Muscle of back (tissue), 11 donors: ENCODE measurements around the gene LSAMP. TPM values are rescaled to one million over a fixed set of nuclear protein-coding genes. Genes with fewer than 3 reads are reported as not detected.
A peak's percentile ranks its signal among the peaks of the same experiment; 100 is the strongest.
"Not testable (repeated sequence)": the region's sequence is repeated elsewhere in the genome, so short reads cannot be mapped to it uniquely, and the experiment has no call there.

Experiments used
- DNase-seq, 3 donors: peaks; one replicate each; pipeline versions ENCODE4 v3.0.0 to v3.0.0-alpha.2; 2013
- polyA plus RNA-seq, 10 donors: library from polyadenylated mRNA; unstranded; fragments of 120-200 nt; gene quantifications; one replicate each; pipeline ENCODE4 v1.2.1, GENCODE V29; 2013; ENCODE audit not compliant: insufficient read length in 10 of 10

LSAMP gene
- polyA plus RNA-seq, 10 donors: 6.6 to 18.1 (median 10.3) TPM

DNA sequence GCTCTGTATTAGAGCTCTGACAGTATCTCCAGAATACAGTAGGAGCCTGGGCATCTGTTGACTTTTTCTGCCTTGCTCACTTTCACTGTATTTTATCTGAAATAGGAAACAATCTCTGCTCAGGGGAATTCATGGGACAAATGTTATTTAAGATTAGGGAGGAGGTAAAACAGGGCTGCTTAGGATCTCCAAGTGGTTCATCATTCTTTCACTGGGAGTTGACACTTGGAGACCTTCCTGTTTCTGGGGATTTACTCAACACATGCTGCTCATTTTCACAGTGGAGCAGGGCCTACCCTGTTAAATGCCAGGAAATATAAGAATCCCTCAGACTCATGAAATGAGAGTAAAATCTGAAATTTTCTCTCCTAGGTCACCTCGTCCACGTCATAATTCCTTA, 636.5 kb downstream of the LSAMP start:
- no peak for DNase-seq

DNA sequence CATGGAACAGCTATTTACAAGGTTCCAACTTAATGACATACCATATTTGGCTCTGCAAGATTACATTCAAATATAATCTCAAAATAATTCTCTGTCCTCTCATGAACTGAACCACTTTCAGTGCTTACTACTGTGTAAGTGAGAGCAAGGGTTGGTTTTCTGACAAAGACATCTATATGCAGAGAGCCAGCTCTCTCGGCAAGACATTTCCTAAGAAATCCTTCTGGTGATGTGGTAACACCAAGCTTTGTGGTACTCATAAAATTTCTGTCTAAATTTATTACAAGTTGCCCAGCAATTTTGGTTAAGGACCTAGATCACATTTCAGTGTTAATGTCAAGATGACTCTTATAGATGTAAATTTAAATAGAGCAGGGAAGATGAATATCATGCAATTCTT, 637.0 kb downstream of the LSAMP start:
- DNase-seq: no peak

DNA sequence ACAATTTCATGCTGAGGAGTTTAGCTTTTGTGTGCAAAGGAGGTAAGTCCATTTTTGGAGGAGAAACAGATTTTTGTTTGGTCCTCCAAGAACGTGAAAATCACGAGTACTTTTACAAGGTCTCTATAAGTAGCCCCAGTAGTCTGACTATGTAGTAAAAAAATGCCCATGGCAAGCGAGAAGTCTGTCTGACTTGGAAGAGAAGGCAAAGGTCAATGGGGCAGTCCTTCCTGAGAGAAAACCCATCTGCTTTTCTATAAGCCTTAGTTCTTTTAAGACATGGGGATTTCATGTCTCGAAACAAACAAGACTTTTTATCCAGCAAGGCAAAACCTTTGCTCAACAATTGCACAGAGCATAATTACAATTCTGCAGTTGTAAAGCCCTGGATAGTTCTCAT, 638.8 kb downstream of the LSAMP start:
- no peak for DNase-seq

DNA sequence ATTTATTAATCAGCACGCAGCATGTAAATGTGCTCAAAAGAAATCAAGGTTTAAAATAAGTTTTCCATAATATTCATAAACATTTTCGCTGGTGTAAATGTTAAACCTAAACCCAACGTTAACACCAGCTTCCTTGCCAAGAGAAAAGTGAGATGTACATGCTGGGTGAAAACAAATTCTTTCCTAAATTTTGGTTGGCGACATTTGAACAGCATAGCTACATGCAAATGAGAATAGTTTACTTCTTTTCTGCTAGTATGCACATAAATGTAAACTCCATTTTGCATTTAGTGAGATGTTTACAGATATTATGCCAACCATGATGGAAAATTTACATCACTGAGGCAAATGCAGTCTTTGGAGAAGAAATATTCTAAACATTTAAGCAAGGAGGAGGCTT, 639.8 kb downstream of the LSAMP start:
- DNase-seq: no peak

DNA sequence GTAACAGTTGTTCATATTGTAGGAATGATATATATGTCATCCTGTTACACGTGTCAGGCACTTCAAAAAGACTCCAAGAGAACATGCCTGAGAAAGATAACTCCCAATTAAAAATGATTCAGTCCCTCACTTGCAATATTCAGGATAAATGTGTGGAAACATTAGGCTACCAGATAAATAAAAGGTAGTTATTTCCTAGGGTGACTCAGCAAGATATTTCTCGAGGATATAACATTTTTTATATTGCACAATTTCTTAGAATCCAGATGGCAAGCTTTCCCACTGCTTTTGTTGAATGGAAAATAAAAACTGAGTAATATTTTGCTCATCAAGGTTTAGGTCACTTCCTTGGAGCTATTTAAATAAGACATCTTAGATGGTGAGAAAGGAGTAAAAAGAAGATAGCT, 640.6 kb downstream of the LSAMP start:
- peak in 1 of 3 donors; percentile 76 for DNase-seq

DNA sequence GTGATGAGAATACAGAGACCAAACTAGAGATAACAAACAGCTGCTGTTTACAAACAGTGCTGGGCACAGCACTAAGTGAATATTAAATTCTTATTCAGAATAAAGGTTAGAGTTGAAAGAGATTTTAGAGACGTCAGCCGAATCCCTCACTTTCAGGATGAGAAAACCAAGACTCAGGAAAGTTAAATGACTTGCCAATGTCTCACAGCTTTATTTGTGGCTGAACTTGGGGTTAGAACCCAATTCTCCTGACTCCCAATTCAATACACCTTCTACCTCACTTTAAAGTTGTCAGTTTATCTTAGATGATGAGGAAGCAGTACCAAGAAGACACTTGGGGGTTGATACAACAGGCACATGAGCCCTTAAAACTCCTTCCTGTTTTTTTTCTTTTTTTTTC, 641.1 kb downstream of the LSAMP start:
- no peak for DNase-seq

DNA sequence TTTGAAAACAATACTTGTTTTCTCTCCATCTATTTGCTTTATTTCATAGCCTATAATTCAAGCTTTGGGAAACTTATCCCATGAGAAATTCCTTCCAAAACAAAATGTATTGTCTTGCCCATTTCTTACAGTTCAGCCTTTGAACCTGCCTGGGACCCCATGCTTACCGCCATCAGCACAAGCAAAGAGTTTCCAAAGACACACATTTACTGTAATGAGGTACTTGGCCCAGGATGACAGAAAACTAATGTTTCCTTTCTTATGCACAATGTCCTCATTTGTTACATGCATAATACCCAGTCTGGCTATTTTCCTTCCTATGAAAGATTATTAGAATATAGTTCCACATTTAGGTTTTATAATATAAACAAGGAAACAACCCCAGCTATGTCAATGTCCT, 641.6 kb downstream of the LSAMP start:
- no peak for DNase-seq

DNA sequence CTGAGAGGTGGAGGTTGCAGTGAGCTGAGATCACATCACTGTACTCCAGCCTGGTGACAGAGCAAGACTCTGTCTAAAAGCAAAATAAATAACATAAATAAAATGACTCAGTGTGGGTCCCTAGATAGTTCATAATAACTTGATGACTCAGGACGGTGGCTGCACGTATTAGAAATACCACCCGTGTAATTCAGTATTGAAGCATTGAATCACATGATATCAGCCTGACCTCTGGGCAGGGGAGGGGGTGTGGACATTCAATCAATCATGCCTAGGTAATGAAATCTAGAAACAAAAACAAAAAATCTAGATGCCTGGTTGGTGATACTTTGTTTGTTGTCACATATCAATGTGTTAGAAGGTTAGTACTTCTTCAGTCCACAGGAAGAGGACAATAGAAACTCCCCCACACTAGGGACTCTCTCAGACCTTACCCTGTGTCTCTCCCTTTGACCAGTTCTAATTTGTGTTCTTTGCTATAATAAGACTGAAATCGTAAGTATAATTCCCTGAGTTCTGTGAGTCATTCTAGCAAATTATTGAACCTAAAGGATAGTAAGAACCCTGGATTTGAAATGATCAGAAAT, 644.7 kb downstream of the LSAMP start:
- DNase-seq: peak in 1 of 3 donors; percentile 55

DNA sequence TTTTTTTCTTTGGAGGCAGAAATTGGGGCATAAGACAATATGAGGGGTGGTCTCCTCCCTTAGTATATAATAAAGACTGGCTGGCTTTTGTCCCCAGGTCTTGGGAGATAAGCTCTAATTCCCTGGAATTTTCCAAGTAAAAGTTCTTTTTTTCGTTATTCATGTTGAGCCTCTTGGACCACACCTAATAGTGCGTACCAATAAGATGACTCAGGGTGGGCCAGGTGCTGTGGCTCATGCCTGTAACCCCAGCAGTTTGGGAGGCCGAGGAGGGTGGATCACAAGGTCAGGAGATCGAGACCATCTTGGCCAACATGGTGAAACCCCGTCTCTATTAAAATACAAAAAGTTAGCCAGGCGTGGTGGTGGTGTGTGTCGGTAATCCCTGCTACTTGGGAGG, 645.2 kb downstream of the LSAMP start:
- DNase-seq: not testable (repeated sequence)

DNA sequence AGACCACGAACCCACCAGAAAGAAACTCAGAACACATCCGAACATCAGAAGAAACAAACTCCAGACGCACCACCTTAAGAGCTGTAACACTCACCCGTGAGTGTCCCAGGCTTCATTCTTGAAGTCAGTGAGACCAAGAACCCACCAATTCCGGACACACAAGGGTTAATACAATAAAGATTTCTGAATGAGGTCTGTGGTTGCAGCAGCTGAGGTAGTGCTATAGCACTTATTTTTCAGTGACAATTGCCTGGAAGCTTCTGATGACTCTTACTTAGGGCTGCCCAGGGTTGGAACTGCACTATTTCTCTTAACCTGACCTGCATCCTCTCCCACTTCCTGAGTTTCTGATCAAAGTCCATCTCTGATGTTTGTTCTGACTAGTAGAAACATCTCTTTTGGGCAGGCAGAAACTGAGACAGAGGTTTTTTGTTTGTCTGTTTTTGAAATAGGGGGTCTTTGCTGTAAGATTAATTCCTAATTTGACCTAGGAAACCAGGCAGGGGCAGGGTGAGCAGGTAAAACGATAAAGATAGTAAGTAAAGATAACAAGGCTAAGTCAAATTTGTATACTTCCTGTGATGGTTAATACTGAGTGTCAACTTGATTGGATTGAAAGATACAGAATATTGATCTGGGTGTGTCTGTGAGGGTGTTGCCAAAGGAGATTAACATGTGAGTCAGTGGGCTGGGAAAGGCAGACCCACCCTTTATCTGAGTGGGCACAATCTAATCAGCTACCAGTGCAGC, 652.9 kb downstream of the LSAMP start:
- no peak for DNase-seq

DNA sequence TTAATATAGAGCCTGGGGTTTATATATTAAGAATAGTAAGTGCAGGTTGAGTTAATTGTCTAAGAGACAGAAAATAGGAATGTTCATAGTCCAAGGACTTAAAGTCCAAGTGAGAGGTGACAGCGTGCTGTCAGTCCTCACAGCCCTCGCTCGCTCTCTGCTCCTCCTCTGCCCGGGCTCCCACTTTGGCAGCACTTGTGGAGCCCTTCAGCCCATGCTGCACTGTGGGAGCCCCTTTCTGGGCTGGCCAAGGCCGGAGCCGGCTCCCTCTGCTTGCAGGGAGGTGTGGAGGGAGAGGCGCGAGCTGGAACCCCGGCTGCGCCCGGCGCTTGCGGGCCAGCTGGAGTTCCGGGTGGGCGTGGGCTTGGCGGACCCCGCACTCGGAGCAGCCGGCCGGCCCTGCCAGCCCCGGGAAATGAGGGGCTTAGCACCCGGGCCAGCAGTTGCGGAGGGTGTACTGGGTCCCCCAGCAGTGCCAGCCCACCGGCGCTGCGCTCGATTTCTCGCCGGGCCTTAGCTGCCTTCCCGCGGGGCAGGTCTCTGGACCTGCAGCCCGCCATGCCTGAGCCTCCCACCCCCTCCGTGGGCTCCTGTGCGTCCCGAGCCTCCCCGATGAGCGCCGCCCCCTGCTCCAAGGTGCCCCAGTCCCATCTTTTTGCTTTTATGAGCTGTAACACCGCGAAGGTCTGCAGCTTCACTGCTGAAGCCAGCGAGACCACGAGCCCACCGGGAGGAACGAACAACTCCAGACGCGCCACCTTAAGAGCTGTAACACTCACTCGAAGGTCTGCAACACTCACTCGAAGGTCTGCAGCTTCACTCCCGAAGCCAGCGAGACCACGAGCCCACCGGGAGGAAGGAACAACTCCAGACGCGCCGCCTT, 653.8 kb downstream of the LSAMP start:
- not testable (repeated sequence) for DNase-seq

DNA sequence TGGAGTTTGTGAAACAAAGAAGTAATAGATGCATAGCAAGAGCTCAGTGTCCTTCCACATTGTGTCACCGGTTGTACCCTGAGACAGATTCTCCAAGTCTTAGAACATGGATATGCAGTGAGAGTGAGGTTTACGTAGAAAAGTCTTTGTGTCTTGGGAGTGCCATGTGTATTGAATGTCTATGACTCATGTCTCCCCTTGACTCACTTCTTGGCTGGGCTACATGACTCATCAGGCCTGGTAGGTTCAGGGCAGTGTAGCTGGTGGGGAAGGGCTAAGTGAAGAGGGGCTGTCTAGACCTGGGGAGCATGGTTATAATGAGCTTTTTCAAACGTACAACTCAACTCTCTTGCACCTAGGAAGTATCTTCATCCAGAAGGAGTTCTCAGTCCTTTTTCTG, 654.5 kb downstream of the LSAMP start:
- peak in 1 of 3 donors; percentile 91 for DNase-seq

DNA sequence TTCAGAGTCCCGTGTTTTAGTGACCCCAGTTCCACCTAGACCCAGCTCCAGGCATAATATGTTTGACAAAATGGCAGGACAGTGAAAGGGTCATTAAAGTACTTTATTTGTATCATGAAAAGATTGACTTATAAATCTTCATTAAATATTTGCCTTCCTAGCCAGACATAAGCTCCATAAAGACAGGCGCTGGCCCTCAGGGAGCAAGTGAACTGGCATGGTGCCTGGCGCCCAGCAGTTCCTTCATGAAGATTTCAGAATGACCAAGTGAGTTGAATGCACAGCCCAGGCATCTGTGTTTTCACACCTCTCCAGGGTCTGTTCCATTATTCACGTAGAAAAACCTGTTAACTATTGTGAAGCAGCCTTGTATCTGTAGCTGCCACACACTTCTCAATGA, 655.8 kb downstream of the LSAMP start:
- DNase-seq: no peak

DNA sequence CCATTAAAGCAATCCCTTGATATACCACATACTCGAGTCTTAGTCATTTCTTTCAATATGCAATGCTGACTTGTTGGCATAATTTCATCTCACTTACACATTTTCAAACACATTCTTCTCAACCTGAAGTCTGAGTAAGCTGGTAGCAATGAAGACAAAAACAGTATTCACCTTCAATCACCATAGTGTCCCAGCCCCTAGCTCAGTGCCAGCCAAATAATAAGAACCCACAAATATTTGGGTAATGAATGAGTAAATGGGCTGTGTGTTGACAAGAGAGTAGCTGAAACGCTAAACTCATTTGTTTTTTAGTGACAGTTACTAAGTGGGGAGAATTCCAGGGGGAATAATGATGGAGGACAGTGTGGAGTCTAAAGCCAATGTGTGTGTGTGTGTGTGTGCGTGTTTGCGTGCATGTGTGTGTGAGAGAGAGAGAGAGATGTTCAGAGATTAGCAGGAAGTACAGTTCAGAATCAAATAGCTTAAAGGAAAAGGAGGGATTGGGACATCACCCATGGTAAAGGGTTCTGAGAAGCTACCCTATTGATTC, 656.3 kb downstream of the LSAMP start:
- DNase-seq: peak in 1 of 3 donors; percentile 97

DNA sequence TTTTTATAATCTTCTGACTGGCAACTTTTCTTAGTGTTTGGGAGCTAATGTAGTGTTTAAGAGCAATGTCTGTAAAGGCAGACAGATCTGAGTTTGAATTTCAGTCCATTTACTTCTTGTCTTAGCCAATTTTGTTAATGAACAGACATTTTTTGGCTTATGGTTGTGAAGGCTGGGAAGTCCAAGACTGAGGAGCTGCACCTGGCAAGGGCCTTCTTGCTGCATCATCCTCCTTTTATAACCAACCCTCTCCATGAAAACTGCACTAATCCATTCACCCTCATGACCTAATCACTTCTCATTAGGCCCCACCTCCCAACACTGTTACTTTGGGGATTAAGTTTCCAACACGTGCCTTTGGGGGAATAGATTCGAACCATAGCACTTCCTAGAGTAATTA, 657.5 kb downstream of the LSAMP start:
- DNase-seq: no peak

DNA sequence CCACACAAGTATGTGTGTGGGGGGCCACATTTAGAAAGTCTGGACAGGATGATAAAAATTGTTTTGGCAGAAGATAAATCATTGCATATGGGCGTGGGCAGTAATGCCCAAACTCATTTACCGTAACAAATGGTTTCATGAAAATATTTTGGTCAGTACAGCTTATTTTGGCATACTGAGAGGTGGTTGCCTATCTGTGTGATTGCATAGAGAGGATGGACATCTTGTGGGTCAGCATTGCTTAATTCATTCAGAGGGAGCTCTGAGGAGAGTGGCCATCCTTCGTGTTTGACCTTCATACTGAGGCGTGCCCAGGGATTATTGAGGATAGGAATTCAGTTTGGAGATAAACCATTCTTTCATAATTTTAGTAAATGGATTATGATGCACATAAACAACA, 659.5 kb downstream of the LSAMP start:
- no peak for DNase-seq

DNA sequence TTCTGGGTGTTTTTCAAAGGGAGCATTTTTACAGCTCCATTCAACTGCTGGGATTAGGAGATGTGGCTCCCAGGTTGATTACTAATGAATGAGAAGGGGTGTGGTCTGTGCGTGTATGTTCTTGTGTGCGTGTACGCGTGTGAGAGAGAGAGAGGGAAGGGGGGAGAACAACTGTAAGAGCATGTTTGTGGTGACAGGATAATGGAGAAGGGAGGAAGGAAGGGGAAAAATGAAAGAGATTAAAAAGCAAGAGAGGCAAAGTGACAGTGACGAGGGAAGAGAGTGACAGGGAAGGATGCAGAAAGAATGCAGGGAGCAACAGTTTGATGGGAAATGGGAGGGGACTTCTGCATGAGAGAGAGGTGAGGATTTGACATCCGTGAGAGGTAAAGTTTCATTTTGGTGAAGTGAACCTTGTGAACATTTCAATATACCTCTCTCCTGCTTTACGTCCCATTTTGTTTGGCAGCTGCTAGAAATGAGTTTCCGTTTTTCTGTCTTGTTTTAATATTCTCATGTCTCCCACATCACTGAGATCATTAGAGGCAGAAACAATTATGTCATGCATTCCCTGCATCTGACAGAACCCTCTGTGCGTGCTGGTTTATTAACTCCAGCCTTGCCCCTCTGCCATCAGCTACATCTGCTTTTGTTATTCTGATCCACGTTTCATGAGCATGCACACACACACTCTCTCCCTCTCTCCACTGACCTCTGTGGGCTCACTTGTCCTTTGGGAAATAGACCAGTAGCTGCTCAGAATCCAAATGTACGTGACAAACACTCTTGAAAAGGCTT, 660.3 kb downstream of the LSAMP start:
- peak; percentile 34 to 68 (median 63) for DNase-seq

DNA sequence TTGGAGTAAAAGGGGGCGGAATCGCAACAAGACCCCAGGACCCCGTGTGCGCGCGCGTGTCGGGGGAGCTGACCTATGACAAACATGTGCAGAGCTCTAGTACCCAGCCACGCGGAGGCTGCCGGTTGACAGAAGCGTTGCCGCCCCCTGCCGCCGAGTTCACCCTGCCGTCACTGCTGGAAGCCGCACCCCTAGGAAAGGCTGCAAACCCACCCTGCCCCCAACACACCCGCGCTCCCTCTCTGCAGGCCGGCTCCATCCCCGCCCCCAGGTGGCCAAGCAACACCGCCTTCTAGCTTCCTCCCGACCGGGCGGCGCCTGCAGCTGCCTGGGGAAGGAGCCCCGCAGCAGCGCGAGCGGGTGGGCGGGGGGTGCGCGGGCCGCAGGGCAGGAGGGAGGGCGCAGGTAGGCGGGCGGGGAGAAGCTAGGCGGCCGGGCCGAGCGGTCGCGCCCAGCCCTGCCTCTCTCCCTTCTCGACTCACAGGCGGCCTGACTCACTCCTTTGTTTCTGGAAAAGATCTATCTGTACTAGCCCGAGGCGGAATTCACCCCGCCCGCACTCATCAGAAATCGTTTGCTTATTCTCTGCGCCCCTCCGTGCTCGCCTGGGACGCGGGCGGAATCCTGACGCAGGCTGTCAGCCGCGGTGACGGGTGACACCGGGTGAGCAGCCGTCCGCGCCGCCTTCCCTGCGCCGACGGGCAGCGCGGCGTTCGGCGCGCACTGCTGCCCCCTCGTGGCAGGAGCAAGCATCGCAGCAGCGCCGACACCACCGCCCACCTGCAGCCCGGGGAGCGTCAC, 661.1 kb downstream of the LSAMP start:
- DNase-seq: peak; percentile 91 to 96 (median 93)

DNA sequence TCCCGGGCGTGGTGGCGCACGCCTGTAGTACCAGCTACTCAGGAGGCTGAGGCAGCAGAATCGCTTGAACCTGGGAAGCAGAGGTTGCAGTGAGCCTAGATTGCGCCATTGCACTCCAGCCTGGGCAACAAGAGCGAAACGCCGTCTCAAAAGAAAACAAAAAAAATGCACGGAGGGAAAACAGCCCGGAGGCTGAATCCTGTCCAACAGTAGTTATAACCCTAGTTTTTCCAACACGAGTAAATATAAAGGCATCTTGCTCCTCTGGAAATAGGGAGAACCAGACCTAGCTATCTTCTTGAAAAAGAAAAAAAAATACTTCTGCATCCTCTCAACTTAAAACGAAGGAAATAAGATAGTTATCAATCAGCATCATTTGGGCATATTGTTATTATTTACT, 661.9 kb downstream of the LSAMP start:
- DNase-seq: not testable (repeated sequence)

DNA sequence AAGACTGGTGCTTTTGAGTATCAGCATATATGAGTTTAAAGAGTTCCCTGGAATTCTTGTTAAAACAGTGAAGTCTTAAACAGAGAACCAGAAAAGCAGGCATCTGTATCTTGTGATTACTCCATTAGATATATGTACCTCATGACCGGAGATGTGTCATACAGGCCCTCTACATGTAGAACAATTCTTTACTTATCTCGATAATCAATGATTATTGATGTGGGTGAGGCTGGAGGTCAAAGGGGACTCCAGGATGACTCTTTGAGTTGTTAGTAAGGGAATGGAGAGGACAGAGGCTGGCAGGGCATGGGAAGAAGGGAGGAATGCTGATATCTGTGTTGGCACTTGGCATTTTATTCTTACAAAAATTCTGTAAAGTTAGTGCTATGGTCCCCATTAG, 666.3 kb downstream of the LSAMP start:
- no peak for DNase-seq

DNA sequence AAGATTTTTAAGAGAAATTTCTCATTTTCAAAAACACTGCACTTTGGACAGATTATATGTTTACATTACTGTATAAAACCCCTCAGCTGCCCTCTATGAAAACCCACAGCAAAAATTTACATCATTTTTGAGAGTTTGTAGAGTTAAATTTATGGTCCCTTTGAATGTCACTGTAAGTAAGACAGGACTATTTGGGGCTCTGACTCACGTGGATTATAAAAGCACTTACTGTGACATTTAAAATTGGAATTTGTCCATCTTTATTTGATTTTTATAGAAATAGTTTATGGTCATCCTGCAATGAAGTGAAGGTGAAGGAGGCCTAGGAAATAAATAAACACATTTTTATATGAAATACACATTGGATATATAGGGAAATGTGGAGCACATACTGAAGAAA, 672.3 kb downstream of the LSAMP start:
- DNase-seq: no peak
